ENCODE measurements around the gene SLC38A2.
A peak's percentile ranks its signal among the peaks of the same experiment; 100 is the strongest.
"Not testable (repeated sequence)": the region's sequence is repeated elsewhere in the genome, so short reads cannot be mapped to it uniquely, and the experiment has no call there.

Gene SLC38A2

DNA sequence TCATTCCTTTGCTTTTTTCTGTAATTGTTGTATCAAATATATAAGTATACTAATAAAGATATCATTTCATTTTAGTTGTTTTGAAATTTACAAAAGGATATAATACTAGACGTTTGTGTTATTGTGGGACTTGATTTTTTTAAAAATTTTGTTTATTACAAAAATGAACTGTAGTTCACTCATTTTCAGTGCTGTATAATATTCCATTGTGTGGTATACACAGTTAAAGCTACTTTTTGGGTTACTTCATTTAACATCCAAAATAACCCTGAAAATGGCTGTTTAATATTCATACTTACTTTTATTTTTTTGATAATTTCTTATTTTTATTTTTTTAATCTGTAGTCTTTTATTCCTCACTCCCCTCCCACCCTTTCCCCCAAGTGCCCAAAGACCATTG lies 21.4 kb downstream of the SLC38A2 start:
- in situ Hi-C loops (cut with HindIII; ENCODE audit: low pct_unique_long_range_greater_than_20kb, low sequenced_read_pairs): no loop called here
- TF ChIP-seq JUND (IDR thresholded peaks at IDR 0.05; ENCODE audit: low read depth): no peak
- no peak for DNase-seq (ENCODE audit: low read depth in 1 of 2, low spot score in 1 of 2)

DNA sequence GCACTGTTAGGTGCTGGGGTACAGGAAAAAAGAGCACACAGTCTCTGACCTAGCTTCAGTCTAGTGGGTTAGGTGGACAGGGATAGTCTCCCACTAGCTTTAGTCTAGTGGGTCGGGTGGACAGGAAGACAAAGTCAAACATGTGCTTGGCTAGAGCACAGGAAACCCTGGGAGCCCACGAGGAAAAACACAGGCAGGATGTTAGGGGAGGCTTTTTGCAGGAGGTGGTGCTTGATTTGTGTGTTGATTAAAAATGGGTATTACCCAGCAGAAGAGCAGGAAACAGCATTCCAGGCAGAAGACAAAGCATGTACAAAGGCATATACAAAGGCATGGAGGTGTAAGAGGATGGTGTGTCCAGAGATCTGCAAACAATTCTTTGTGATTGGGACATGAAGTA lies 23.3 kb downstream of the SLC38A2 start:
- no peak for TF ChIP-seq JUND (IDR thresholded peaks at IDR 0.05; ENCODE audit: low read depth)
- DNase-seq (ENCODE audit: low read depth in 1 of 2, low spot score in 1 of 2): no peak
- in situ Hi-C loops (cut with HindIII; ENCODE audit: low pct_unique_long_range_greater_than_20kb, low sequenced_read_pairs): no loop called here

GRCh38 chr12:46343118-46343852 lies 29.3 kb downstream of the SLC38A2 start:
- in situ Hi-C loops (cut with HindIII; ENCODE audit: low pct_unique_long_range_greater_than_20kb, low sequenced_read_pairs): no loop called here
- no peak for DNase-seq (ENCODE audit: low read depth in 1 of 2, low spot score in 1 of 2)
- TF ChIP-seq JUND (IDR thresholded peaks at IDR 0.05; ENCODE audit: low read depth): no peak

- peak in 1 of 2 experiments; percentile 45 for DNase-seq (ENCODE audit: low read depth in 1 of 2, low spot score in 1 of 2)
Observed at GRCh38 chr12:46342562-46343033, 30.0 kb downstream of the SLC38A2 start.

DNA sequence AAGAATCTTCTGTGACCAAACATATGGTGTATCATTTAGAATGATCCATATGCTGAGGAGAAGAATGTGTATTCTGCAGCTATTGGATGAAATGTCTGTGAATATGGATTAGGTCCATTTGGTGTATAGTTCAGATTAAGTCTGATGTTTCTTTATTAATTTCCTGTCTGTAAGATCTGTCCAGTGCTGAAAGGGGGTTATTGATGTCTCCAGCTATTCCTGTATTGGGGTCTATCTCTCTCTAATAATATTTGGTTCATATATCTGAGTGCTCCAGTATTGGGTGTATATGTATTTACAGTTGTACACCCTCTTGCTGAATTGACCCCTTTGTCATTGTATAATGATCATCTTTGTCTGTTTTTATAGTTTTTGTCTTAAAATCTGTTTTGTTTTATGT lies 33.5 kb downstream of the SLC38A2 start:
- in situ Hi-C loops (cut with HindIII; ENCODE audit: low pct_unique_long_range_greater_than_20kb, low sequenced_read_pairs): no loop called here
- DNase-seq (ENCODE audit: low read depth in 1 of 2, low spot score in 1 of 2): no peak

More at GRCh38 chr12:46342562-46343033, 30.0 kb downstream of the SLC38A2 start:
- in situ Hi-C loops (cut with HindIII; ENCODE audit: low pct_unique_long_range_greater_than_20kb, low sequenced_read_pairs): no loop called here
- TF ChIP-seq JUND (IDR thresholded peaks at IDR 0.05; ENCODE audit: low read depth): no peak

DNA sequence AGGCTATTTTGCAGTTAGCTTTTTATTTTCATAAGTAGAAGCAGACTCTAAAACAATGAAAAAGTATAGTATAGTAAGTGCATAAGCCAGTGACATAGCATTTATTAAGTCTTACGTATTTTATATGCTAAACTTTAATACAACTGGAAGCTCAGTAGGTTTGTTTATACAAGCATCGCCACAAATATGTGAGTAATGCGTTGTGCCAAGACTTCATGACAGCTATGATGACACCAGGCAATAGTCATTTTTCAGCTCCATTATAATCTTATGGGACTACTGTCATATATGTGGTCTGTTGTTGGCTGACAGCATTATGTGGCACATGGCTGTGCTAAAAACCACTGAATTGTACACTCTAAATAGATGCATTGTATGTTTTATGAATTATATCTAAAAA lies 40.3 kb downstream of the SLC38A2 start:
- DNase-seq (ENCODE audit: low read depth in 1 of 2, low spot score in 1 of 2): peak; percentile 20 to 84
- no peak for TF ChIP-seq JUND (IDR thresholded peaks at IDR 0.05; ENCODE audit: low read depth)
- in situ Hi-C loops (cut with HindIII; ENCODE audit: low pct_unique_long_range_greater_than_20kb, low sequenced_read_pairs): no loop called here

More for the DNA sequence above, 33.5 kb downstream of the SLC38A2 start:
- TF ChIP-seq JUND (IDR thresholded peaks at IDR 0.05; ENCODE audit: low read depth): no peak

DNA sequence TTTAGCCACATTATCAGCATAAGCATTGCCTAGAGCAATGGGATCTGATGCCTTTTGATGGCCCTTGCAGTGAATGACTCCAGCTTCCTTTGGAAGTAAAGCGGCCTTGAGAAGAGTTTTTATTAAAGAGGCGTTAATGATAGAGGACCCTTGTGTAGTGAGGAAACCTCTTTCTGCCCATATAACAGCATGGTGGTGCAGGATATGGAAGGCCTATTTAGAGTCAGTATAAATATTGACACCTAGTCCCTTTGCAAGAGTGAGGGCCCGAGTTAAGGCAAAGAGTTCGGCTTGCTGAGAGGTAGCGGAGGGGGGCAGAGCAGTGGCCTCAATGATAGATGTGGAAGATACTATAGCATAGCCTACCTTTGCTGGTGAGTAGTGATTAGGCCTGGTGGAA lies 47.5 kb downstream of the SLC38A2 start:
- DNase-seq (ENCODE audit: low read depth in 1 of 2, low spot score in 1 of 2); in situ Hi-C loops (cut with HindIII; ENCODE audit: low pct_unique_long_range_greater_than_20kb, low sequenced_read_pairs): not testable (repeated sequence)

GRCh38 chr12:46320731-46321130 lies 51.8 kb downstream of the SLC38A2 start:
- in situ Hi-C loops (cut with HindIII; ENCODE audit: low pct_unique_long_range_greater_than_20kb, low sequenced_read_pairs): no loop called here
- no peak for DNase-seq (ENCODE audit: low read depth in 1 of 2, low spot score in 1 of 2)
- TF ChIP-seq JUND (IDR thresholded peaks at IDR 0.05; ENCODE audit: low read depth): no peak

- no peak for TF ChIP-seq JUND (IDR thresholded peaks at IDR 0.05; ENCODE audit: low read depth)
- DNase-seq (ENCODE audit: low read depth in 1 of 2, low spot score in 1 of 2): no peak
- in situ Hi-C loops (cut with HindIII; ENCODE audit: low pct_unique_long_range_greater_than_20kb, low sequenced_read_pairs): no loop called here
Observed at GRCh38 chr12:46318037-46318436, 54.5 kb downstream of the SLC38A2 start.

Data from T47D (cell line).